OCI-LY7 (cell line): ENCODE data around the gene SV2B. TPM values are rescaled to one million over a fixed set of nuclear protein-coding genes. Genes with fewer than 3 reads are reported as not detected.

Experiments used
- BruUV-seq: library from RNA; stranded (reverse); fragments of 400-500 nt; replicated peaks from 2 replicates; lab custom pipeline; 2021; lab: Mats Ljungman, UMichigan
- CTCF ChIA-PET: fragments of 300-600 bp; sonication (Branson Sonifier 250); formaldehyde crosslinking; loops from one replicate; lab custom pipeline; 2022; ENCODE audit warnings: antibody characterized with exemption; ENCODE audit not compliant: unreplicated experiment; lab: Charles Lee
- POLR2A ChIA-PET: fragments of 300-600 bp; sonication (Branson Sonifier 250); formaldehyde crosslinking; loops from one replicate; lab custom pipeline; 2022; ENCODE audit warnings: antibody characterized with exemption; lab: Charles Lee
- DNase-seq: peaks from one replicate; pipeline ENCODE4 v3.0.0-alpha.2; 2015; ENCODE audit warnings: low spot score
- H2AFZ ChIP-seq: fragments of 200-600 bp; sonication (generic), shearing (Covaris generic); 2 replicates; pipeline ENCODE4 v1.6.1; 2014; ENCODE audit warnings: mild to moderate bottlenecking, antibody characterized with exemption, low read length, moderate library complexity
- H3K27ac ChIP-seq: fragments of 200-600 bp; sonication (generic); 2 replicates; pipeline ENCODE4 v1.5.1; 2014; ENCODE audit warnings: mixed run types, low read depth, mild to moderate bottlenecking, moderate library complexity, low read length, inconsistent platforms; ENCODE audit not compliant: poor library complexity, severe bottlenecking
- H3K36me3 ChIP-seq: fragments of 200-600 bp; sonication (generic); 2 replicates; pipeline ENCODE4 v1.6.1; 2014; ENCODE audit warnings: mild to moderate bottlenecking, antibody characterized with exemption, low read length, moderate library complexity, mixed read lengths; ENCODE audit not compliant: insufficient read depth
- H3K4me1 ChIP-seq: fragments of 200-600 bp; sonication (generic); 2 replicates; pipeline ENCODE4 v1.5.1; 2014; ENCODE audit warnings: mild to moderate bottlenecking, low read length; ENCODE audit not compliant: insufficient read depth, poor library complexity, severe bottlenecking
- H3K4me2 ChIP-seq: fragments of 200-600 bp; sonication (generic); 2 replicates; pipeline ENCODE4 v1.6.1; 2014; ENCODE audit warnings: mild to moderate bottlenecking, low read length
- H3K4me3 ChIP-seq: fragments of 200-600 bp; sonication (generic); 2 replicates; pipeline ENCODE4 v1.5.1; 2014; ENCODE audit warnings: mild to moderate bottlenecking, low read depth, low read length; ENCODE audit not compliant: poor library complexity, severe bottlenecking
- H3K79me2 ChIP-seq: fragments of 200-600 bp; sonication (generic); 2 replicates; pipeline ENCODE4 v1.6.1; 2016; ENCODE audit warnings: low read depth, mild to moderate bottlenecking, low read length, moderate library complexity, mixed read lengths; ENCODE audit not compliant: insufficient read depth
- H3K9me2 ChIP-seq: fragments of 200-600 bp; sonication (generic); 2 replicates; pipeline ENCODE4 v1.6.1; 2016; ENCODE audit warnings: mild to moderate bottlenecking, low read length, mixed read lengths; ENCODE audit not compliant: insufficient read depth
- H3K9me3 ChIP-seq: fragments of 200-600 bp; sonication (generic); 2 replicates; pipeline ENCODE4 v1.6.1; 2014; ENCODE audit warnings: mild to moderate bottlenecking, mixed run types, low read length, mixed read lengths
- H4K20me1 ChIP-seq: fragments of 200-600 bp; sonication (generic); 2 replicates; pipeline ENCODE4 v1.6.1; 2014; ENCODE audit warnings: mild to moderate bottlenecking, antibody characterized with exemption, low read length, moderate library complexity, mixed read lengths; ENCODE audit not compliant: insufficient read depth
- EZH2phosphoT487 ChIP-seq: fragments of 200-600 bp; sonication (generic); IDR thresholded peaks from 2 replicates; pipeline ENCODE4 v1.6.1; 2018; ENCODE audit warnings: low read depth, borderline replicate concordance, mild to moderate bottlenecking, mixed run types, antibody characterized with exemption, low read length, moderate library complexity, mixed read lengths
- intact Hi-C: fragments of 100-400 bp; cut with micrococcal nuclease; formaldehyde crosslinking; loops from one replicate; pipeline ENCODE4 v1.10.0; 2022; ENCODE audit not compliant: unreplicated experiment
- total RNA-seq, 2 experiments: library from RNA; depleted of rRNA in 1 of 2; stranded (reverse); fragments of >200 nt in 1 of 2; shearing (Covaris generic) in 1 of 2; gene quantifications; 2 replicates each; pipeline ENCODE4 v1.2.3, GENCODE V29; 2014 to 2022
- TF ChIP-seq, protein P1 (sequence below): fragments of 200-600 bp; sonication (generic); conservative IDR thresholded peaks from 2 replicates; pipeline ENCODE4 v1.5.1; 2014; ENCODE audit warnings: mild to moderate bottlenecking, antibody characterized with exemption, low read length, moderate library complexity, mixed read lengths

Gene SV2B
- total RNA-seq, 2 experiments from 2014 or later: 0.15 TPM; not detected in 1

DNA sequence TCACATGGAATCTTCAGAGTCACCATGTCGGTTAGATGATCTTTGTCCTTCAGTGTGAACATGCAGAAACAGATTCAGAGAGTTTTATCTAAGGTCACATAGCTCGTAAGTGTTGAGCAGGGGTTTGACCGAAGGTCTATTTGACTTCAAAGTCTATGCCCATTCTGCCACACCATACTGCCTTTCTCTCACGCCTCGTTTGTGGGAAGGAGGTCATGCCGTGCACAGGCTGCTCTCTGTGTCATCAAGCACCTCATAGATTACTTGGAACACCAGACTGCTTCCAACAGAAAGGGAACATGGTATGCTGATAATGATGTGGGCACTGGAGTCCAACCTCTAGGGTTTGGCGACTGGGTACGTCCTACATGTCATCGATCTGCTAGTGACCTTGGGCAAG lies 128.8 kb downstream of the SV2B start:
- Histone ChIP-seq H3K4me3 (no peak overlapping the region), H3K9me3 (no peaks in the 10 kb centered on the region), H2AFZ (no peak overlapping the region), H3K9me2 (no peaks in the 10 kb centered on the region), H3K79me2 (no peaks in the 10 kb centered on the region), H3K36me3 (no peaks in the 10 kb centered on the region), H3K4me1 (no peaks in the 10 kb centered on the region), H3K27ac (no peak overlapping the region), H3K4me2 (no peak overlapping the region), H4K20me1 (no peaks in the 10 kb centered on the region)
- CTCF ChIA-PET: no interaction called here
- intact Hi-C loops: no loop called here
- POLR2A ChIA-PET: no interaction called here
- DNase-seq: no peak
- no TSS peak for BruUV-seq
- TF ChIP-seq, protein P1, sequence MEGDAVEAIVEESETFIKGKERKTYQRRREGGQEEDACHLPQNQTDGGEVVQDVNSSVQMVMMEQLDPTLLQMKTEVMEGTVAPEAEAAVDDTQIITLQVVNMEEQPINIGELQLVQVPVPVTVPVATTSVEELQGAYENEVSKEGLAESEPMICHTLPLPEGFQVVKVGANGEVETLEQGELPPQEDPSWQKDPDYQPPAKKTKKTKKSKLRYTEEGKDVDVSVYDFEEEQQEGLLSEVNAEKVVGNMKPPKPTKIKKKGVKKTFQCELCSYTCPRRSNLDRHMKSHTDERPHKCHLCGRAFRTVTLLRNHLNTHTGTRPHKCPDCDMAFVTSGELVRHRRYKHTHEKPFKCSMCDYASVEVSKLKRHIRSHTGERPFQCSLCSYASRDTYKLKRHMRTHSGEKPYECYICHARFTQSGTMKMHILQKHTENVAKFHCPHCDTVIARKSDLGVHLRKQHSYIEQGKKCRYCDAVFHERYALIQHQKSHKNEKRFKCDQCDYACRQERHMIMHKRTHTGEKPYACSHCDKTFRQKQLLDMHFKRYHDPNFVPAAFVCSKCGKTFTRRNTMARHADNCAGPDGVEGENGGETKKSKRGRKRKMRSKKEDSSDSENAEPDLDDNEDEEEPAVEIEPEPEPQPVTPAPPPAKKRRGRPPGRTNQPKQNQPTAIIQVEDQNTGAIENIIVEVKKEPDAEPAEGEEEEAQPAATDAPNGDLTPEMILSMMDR: no peak
- TF ChIP-seq EZH2phosphoT487: no peak

DNA sequence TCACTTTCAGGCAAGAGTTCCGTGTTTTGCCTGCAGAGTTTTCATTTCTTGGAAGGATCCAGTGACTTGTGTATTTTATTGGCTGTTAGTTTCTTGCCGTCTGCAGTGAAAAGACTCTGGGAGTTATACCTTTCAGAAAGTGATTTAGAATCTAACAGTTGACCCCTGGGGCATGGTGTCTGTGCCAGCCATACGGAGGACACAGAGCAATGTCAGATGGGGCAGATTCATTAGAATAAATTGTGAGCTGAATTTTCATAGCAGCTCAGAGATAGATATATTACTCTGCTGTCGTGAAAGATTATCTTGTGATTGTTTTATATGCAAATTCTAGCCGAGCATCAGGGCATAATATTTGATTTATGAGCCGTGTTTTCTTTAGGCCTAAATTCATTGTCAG lies 131.6 kb downstream of the SV2B start:
- intact Hi-C loops: no loop called here
- BruUV-seq: no TSS peak
- no peaks in the 10 kb centered on the region for H3K36me3 ChIP-seq
- no peak overlapping the region for H3K4me2 ChIP-seq
- no peak for TF ChIP-seq EZH2phosphoT487
- TF ChIP-seq, protein P1: no peak
- CTCF ChIA-PET: no interaction called here
- H3K4me1 ChIP-seq: no peaks in the 10 kb centered on the region
- DNase-seq: no peak
- H3K27ac ChIP-seq: no peak overlapping the region
- H3K4me3 ChIP-seq: no peak overlapping the region
- H3K79me2 ChIP-seq: no peaks in the 10 kb centered on the region
- POLR2A ChIA-PET: interaction anchor here (0.6 kb wide), 2 partner anchors 636 to 1671 kb away, joined by 3 to 4 read pairs; no protein-coding TSS in a partner anchor
- H4K20me1 ChIP-seq: no peaks in the 10 kb centered on the region
- H2AFZ ChIP-seq: no peak overlapping the region
- no peaks in the 10 kb centered on the region for H3K9me2 ChIP-seq
- no peaks in the 10 kb centered on the region for H3K9me3 ChIP-seq

DNA sequence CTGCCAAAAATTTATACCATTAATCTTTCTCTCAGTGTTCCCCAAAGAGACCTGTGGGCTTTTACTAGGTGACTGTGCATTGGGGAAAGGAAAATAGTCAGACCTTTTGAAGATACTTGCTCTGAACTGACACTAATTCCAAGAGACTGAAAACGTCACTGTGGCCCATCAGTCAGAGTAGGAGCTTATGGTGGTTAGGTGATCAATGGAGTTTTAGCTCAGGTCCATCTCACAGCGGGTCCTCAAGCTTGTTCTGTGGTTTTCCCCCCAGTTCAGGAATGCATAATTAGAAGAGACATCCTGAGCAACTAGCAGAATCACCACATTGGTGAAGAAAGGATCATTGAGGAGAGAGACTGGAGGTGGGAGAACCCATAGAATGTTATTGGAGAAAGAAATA lies 134.7 kb downstream of the SV2B start:
- Histone ChIP-seq H3K79me2 (no peaks in the 10 kb centered on the region), H3K4me1 (no peaks in the 10 kb centered on the region), H2AFZ (no peak overlapping the region), H3K27ac (no peak overlapping the region), H3K36me3 (no peaks in the 10 kb centered on the region), H3K4me3 (no peak overlapping the region), H4K20me1 (no peaks in the 10 kb centered on the region), H3K4me2 (no peak overlapping the region), H3K9me2 (no peaks in the 10 kb centered on the region), H3K9me3 (no peaks in the 10 kb centered on the region)
- BruUV-seq: no TSS peak
- POLR2A ChIA-PET: no interaction called here
- CTCF ChIA-PET: no interaction called here
- intact Hi-C loops: no loop called here
- TF ChIP-seq, protein P1: no peak
- no peak for TF ChIP-seq EZH2phosphoT487
- DNase-seq: no peak
